Measurements from ENCODE around the gene NGFR. TPM values are rescaled to one million over a fixed set of nuclear protein-coding genes. Genes with fewer than 3 reads are reported as not detected.

The NGFR gene
- total RNA-seq (2014; rRNA removed; shearing (Covaris generic)), result 0.11 and 2.3 TPM in 2 replicates

DNA sequence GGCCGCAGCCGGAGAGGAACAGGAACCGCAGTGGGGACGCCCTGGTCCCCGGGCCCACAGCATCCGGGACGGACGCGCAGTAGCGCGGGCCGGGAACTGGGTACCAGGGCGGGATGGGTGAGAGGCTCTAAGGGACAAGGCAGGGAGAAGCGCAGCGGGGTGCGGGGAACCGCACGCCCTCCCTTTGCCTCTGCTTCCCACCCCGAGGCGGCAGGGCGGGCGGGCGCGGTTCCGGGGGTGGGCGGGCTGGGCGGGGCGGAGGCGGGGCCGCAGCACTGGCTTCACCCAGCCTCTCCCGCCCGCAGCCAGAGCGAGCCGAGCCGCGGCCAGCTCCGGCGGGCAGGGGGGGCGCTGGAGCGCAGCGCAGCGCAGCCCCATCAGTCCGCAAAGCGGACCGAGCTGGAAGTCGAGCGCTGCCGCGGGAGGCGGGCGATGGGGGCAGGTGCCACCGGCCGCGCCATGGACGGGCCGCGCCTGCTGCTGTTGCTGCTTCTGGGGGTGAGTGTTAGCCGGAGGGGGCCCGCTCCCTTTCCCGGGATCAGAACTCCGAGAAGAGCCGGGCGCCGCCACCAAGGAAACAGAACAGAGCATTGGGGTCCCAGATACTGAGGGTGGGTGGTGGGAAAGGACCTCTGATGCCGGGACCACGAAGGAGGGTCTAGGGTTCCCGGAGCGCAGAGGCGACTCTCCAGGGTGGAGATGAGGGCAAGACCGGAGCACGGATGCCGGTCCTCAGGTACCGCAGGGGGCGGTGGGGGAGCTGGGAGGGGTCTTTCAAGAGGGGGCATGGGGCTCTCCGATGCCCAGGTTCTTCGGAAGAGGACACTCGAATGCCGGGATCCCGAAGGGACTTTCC lies at the start of gene NGFR:
Gene NGFR, plus strand, starts transcription at position 308 of the 856 bp plus-strand sequence. Its CDS starts 125 bp downstream, at position 433.
- Histone ChIP-seq H3K4me3 (peak within 1 kb of the TSS; percentile 19; the same call in 1 of the 2 replicates), H3K4me1 (replicated peaks) (peaks cover 26% of the 10 kb centered on the region), H3K9me3 (replicated peaks) (no peaks in the 10 kb centered on the region), H3K27ac (no peak within 1 kb of the TSS), H3K27me3 (replicated peaks) (peaks cover 86% of the 10 kb centered on the region), H3K36me3 (no peaks in the 10 kb centered on the region)
- DNase-seq (ENCODE audit: low read depth in 1 of 2, low spot score in 2 of 2), result peak in 1 of 2 experiments; percentile 43

- Histone ChIP-seq H3K4me3 (no peak overlapping the region), H3K27me3 (replicated peaks) (peaks cover 21% of the 10 kb centered on the region), H3K9me3 (replicated peaks) (no peaks in the 10 kb centered on the region), H3K4me1 (replicated peaks) (no peaks in the 10 kb centered on the region), H3K27ac (no peak overlapping the region), H3K36me3 (no peaks in the 10 kb centered on the region)
- no peak for DNase-seq (ENCODE audit: low read depth in 1 of 2, low spot score in 2 of 2)
These were observed 49.5 kb upstream of the NGFR start for GRCh38 chr17:49445591-49445990.

- Histone ChIP-seq H3K27me3 (replicated peaks) (peaks cover 21% of the 10 kb centered on the region), H3K27ac (no peak overlapping the region), H3K36me3 (no peaks in the 10 kb centered on the region), H3K4me3 (no peak overlapping the region), H3K9me3 (replicated peaks) (no peaks in the 10 kb centered on the region; the same call in 1 of the 2 replicates), H3K4me1 (replicated peaks) (no peaks in the 10 kb centered on the region)
- DNase-seq (ENCODE audit: low read depth in 1 of 2, low spot score in 2 of 2), result no peak
These were observed 47.3 kb upstream of the NGFR start for GRCh38 chr17:49447628-49448302.

- Histone ChIP-seq H3K4me3 (no peak overlapping the region), H3K27ac (no peak overlapping the region), H3K27me3 (replicated peaks) (peaks cover 21% of the 10 kb centered on the region), H3K9me3 (replicated peaks) (no peaks in the 10 kb centered on the region; the same call in 1 of the 2 replicates), H3K36me3 (no peaks in the 10 kb centered on the region), H3K4me1 (replicated peaks) (no peaks in the 10 kb centered on the region; the same call in 1 of the 2 replicates)
- no peak for DNase-seq (ENCODE audit: low read depth in 1 of 2, low spot score in 2 of 2)
These were observed 44.9 kb upstream of the NGFR start for GRCh38 chr17:49450181-49450580.

DNA sequence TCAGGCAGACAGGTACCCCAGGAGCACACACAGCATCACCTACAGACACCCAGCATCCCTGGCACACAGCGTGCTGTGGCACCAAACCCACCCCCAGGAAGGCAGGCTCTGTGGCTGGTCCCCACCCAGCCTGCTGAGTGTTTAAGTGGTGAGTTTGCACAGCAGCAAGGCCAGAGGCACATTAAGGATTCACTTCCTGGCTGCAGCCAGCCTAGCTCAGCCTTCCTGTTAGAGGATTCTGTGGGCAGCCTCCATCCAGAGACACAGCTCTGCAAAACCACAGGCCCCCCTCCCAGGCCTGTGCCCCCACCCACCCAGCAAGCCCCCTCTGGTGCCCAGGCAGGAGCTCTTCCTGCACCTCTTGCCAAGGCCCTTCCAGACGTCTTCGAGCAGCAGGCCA lies 44.4 kb upstream of the NGFR start:
- Histone ChIP-seq H3K4me3 (no peak overlapping the region), H3K9me3 (replicated peaks) (no peaks in the 10 kb centered on the region; the same call in 1 of the 2 replicates), H3K27me3 (replicated peaks) (peaks cover 21% of the 10 kb centered on the region), H3K4me1 (replicated peaks) (no peaks in the 10 kb centered on the region; the same call in 1 of the 2 replicates), H3K36me3 (no peaks in the 10 kb centered on the region), H3K27ac (no peak overlapping the region)
- no peak for DNase-seq (ENCODE audit: low read depth in 1 of 2, low spot score in 2 of 2)

GRCh38 chr17:49452201-49452600 lies 42.9 kb upstream of the NGFR start:
- H3K36me3 ChIP-seq, result no peaks in the 10 kb centered on the region
- H3K27ac ChIP-seq, result no peak overlapping the region
- no peak overlapping the region for H3K4me3 ChIP-seq
- no peaks in the 10 kb centered on the region; the same call in 1 of the 2 replicates for H3K9me3 ChIP-seq (replicated peaks)
- H3K27me3 ChIP-seq (replicated peaks), result peaks cover 25% of the 10 kb centered on the region
- DNase-seq (ENCODE audit: low read depth in 1 of 2, low spot score in 2 of 2), result no peak
- no peaks in the 10 kb centered on the region; the same call in 1 of the 2 replicates for H3K4me1 ChIP-seq (replicated peaks)

GRCh38 chr17:49452661-49453060 lies 42.4 kb upstream of the NGFR start:
- H3K4me3 ChIP-seq, result no peak overlapping the region
- peaks cover 27% of the 10 kb centered on the region for H3K27me3 ChIP-seq (replicated peaks)
- H3K4me1 ChIP-seq (replicated peaks), result no peaks in the 10 kb centered on the region; the same call in 1 of the 2 replicates
- no peak overlapping the region for H3K27ac ChIP-seq
- DNase-seq (ENCODE audit: low read depth in 1 of 2, low spot score in 2 of 2), result no peak
- no peaks in the 10 kb centered on the region for H3K36me3 ChIP-seq
- no peaks in the 10 kb centered on the region; the same call in 1 of the 2 replicates for H3K9me3 ChIP-seq (replicated peaks)

DNA sequence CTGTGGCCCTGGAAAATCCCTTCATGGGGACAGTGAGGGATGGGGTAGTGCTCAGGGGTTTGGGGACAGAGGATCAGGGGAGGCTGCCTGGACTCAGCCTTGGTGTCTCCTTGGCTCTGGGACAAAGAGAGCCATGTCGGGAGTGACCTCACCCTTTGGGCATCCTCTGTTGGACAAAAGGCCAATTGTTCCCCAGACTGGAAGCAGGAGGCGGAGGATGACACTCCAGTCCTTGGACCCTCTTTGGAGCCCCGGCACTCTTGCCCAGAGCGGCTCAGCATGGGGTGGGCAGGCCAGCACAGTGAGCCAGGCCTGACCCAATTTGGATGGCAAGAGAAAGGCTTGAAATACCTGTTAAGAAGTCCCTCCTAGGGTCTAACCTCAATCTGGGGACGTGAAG lies 41.0 kb upstream of the NGFR start:
- DNase-seq (ENCODE audit: low read depth in 1 of 2, low spot score in 2 of 2), result no peak
- no peaks in the 10 kb centered on the region; the same call in 1 of the 2 replicates for H3K4me1 ChIP-seq (replicated peaks)
- H3K4me3 ChIP-seq, result no peak overlapping the region
- no peak overlapping the region for H3K27ac ChIP-seq
- peaks cover 28% of the 10 kb centered on the region for H3K27me3 ChIP-seq (replicated peaks)
- H3K36me3 ChIP-seq, result no peaks in the 10 kb centered on the region
- no peaks in the 10 kb centered on the region; the same call in 1 of the 2 replicates for H3K9me3 ChIP-seq (replicated peaks)

DNA sequence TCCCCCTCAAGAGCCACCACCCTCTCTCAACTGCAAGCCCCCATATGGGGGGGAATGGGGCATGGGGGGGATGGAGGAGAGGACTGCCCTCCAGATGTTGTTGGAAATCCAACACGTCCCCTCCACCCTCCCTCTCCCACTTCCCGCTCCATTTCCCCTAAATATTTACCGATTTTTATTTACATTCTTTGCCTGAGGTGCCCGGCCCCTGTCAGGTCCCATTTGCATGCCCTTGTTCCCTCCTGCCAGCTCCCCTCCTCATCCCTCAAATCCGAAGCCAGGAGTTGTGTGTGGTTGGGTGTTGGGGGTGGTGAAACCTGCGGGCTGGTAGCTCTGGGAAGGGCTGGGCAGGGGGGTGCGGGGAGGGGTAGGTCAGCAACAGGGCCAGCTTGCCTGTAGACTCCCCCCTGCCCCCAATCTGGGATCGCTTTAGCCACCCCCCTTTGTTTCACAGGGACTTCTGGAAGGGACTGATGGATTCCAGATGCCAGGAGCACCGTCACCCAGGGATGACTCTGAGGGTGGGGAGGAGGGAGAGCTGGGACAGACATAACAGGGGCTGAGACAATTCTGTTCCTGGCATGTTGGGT lies 39.7 kb upstream of the NGFR start:
- H3K27ac ChIP-seq, result no peak overlapping the region
- H3K36me3 ChIP-seq, result no peaks in the 10 kb centered on the region
- peaks cover 30% of the 10 kb centered on the region for H3K27me3 ChIP-seq (replicated peaks)
- H3K9me3 ChIP-seq (replicated peaks), result no peaks in the 10 kb centered on the region; the same call in 1 of the 2 replicates
- no peak for DNase-seq (ENCODE audit: low read depth in 1 of 2, low spot score in 2 of 2)
- H3K4me3 ChIP-seq, result no peak overlapping the region
- no peaks in the 10 kb centered on the region; the same call in 1 of the 2 replicates for H3K4me1 ChIP-seq (replicated peaks)

DNA sequence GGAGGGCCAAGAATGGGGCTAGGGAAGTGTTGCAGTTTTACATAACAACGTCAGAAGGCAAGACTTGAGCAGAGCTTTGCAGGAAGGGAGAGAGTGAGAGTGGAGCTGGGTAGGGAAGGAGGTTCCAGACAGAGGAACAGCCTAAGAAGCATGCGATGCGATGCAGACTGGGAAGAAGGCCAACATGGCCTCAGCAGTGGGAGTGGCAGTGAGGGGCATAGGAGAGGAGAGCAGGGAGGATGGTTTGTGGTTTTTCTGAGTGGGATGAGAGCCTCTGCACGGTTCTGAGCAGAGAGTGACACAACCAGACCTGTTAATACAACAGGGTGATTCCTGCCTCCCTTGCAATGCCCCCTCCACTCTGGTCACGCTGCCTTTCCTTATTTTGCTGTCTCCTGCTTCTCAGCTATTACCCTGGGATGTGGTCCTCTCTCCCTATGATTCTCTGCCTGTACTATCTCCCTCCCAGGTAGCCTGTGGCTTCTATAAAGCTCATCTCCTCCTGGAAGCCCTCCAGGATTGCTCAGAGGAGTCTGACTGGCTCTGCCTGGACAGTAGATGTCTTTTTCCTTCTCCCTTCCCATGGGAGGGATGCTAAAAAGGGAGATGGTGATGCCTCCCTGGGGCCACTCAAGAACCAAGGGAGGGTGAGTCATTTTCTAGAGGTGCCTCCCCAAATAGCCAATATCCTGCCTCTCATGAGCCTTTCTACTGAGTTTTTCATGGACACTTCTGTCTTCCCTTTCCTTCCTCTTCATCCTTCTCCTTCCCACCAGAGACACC lies 38.7 kb upstream of the NGFR start:
- no peak overlapping the region for H3K27ac ChIP-seq
- no peaks in the 10 kb centered on the region; the same call in 1 of the 2 replicates for H3K9me3 ChIP-seq (replicated peaks)
- no peak overlapping the region for H3K4me3 ChIP-seq
- H3K36me3 ChIP-seq, result no peaks in the 10 kb centered on the region
- H3K27me3 ChIP-seq (replicated peaks), result peaks cover 40% of the 10 kb centered on the region
- no peaks in the 10 kb centered on the region; the same call in 1 of the 2 replicates for H3K4me1 ChIP-seq (replicated peaks)
- DNase-seq (ENCODE audit: low read depth in 1 of 2, low spot score in 2 of 2), result no peak

DNA sequence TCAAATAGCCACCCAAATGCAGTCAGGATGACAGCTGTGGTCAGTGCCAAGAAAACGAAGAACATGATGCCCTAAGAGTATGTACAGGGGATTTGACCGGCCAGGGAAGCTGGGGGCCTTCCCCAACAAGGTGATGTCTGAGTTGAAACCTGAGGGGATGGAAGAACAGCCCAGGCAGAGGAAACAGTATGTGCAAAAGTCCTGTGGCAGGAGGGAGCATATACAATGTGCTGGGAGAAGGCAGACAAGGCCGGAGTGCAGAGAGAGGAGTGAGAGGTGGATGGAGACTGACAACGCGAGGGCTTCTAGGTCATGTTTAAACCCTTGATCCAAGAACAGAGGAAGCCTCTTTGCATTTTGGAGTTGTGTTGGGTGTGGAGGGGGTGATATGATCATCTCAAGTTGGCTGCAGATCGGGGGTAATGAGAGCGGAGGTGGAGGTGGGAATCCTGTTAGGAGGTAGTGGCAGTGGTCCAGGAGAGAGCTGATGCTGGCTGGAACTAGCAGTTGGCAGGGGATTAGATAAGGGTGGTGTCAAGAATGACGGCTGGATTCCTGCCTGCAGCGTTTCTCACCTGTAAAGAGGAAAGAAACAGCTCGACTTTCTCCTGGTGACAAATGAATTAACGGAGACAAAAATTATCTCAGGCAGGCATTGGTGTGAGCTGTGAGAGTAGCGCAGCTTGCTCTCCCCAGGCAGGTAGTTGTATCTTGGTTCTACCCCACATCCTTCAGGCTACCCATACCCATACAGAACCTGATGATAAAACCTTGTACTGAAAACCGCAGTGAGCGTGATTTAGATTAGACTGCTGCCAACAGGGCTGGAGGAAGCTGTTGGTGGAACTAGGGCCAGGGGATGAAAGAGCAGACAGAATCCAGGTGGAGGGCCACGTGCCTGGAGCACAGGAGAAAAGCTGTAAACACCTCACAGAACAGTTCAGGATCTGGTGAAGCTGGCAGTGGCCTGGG lies 37.2 kb upstream of the NGFR start:
- Histone ChIP-seq H3K4me3 (no peak overlapping the region), H3K27me3 (replicated peaks) (peaks cover 49% of the 10 kb centered on the region)

GRCh38 chr17:49459401-49459984 lies 35.6 kb upstream of the NGFR start:
- H3K4me3 ChIP-seq, result no peak overlapping the region
- no peaks in the 10 kb centered on the region for H3K36me3 ChIP-seq
- H3K9me3 ChIP-seq (replicated peaks), result 0 out of 2 replicates have a peak, but pooled peaks cover 9% of the 10 kb centered on the region
- peaks cover 49% of the 10 kb centered on the region for H3K27me3 ChIP-seq (replicated peaks)
- no peak for DNase-seq (ENCODE audit: low read depth in 1 of 2, low spot score in 2 of 2)
- no peaks in the 10 kb centered on the region for H3K4me1 ChIP-seq (replicated peaks)
- H3K27ac ChIP-seq, result no peak overlapping the region

More for the DNA sequence above, 37.2 kb upstream of the NGFR start:
- H3K4me1 ChIP-seq (replicated peaks), result no peaks in the 10 kb centered on the region; the same call in 1 of the 2 replicates
- no peak overlapping the region for H3K27ac ChIP-seq
- H3K9me3 ChIP-seq (replicated peaks), result no peaks in the 10 kb centered on the region
- DNase-seq (ENCODE audit: low read depth in 1 of 2, low spot score in 2 of 2), result no peak
- no peaks in the 10 kb centered on the region for H3K36me3 ChIP-seq
